GM19328 (cell line): ENCODE data around the gene SLC25A45.

Source experiments
- ATAC-seq: cut with Tn5 transposase; IDR thresholded peaks from one replicate; pipeline ENCODE4 v1.9.1; 2021; ENCODE audit warnings: mild to moderate bottlenecking, moderate library complexity; ENCODE audit not compliant: unreplicated experiment

Gene SLC25A45

DNA sequence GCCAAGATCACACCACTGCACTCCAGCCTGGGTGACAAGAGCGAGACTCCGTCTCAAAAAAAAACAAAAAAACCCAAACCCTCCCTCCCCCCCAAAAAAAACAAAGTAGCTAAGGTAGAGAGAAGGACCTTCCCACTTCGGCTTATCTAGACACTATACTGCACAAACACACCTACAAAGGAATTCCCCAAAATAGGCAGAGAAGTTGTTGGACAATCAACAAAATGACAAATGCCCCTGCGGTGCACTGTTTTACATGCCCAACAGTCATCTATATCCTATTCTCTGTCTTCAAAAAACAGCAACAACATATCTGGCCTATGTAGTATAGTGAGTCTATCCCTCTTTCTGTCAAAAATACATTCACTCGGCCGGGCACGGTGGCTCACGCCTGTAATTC lies 55.4 kb downstream of the SLC25A45 start:
- no peak for ATAC-seq

DNA sequence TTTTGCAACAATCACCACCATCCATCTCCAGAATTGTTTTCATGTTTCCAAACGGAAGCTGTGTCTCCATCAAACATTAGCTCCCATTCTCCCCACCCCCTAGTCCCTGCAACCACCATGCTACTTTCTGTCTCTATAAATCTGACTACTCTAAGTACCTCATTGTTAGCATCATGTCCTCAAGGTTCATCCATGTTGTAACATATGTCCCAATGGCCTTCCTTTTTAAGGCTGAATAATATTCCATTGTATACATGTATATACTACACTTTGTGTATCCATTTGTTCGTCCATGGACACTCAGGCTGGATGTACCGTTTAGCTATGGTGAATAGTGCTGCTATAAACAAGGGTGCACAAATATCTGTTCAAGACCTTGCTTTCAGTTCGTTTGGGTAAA lies 57.0 kb downstream of the SLC25A45 start:
- no peak for ATAC-seq
